ENCODE results near the gene EXOSC1. TPM values are rescaled to one million over a fixed set of nuclear protein-coding genes. Genes with fewer than 3 reads are reported as not detected.
A peak's percentile ranks its signal among the peaks of the same experiment; 100 is the strongest.

The EXOSC1 gene
- total and polyA plus RNA-seq, 4 donors, result 11.2 to 25.9 (median 14.5) TPM

DNA sequence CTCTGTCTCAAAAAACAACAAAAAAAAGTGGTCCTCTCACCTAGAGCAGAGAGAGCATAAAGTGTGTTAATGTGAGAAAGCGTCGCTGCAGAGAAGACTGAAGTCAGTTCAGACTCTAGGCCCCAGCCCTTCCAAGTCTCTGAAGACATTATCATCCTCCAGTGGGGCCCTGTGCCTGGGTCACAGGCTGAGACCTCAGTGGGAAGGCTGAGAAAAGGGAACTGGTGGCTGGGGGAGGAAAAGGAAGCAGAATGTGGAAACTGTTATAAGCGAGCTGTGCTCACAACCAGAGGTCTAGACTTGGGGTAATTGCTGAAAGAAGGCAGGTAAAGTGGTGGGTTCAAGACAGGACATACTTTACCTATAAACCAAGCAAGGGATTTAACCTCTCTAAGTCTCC, 39.7 kb downstream of the EXOSC1 start:
- H3K27me3 ChIP-seq (ENCODE audit: control insufficient read depth in 4 of 4, insufficient read depth in 4 of 4, low read length in 3 of 4), result no peaks in the 10 kb centered on the region
- H3K27ac ChIP-seq (ENCODE audit: low read depth in 1 of 2, low read length in 2 of 2), result peak overlapping the region; percentile 20 to 28
- H3K4me3 ChIP-seq (ENCODE audit: low read depth in 1 of 3, low read length in 3 of 3), result no peak overlapping the region
- H3K9me3 ChIP-seq (ENCODE audit: control insufficient read depth in 4 of 4, low read length in 3 of 4), result no peaks in the 10 kb centered on the region
- peaks cover 0 to 7% (median 4%) of the 10 kb centered on the region in 4 donors for H3K4me1 ChIP-seq (ENCODE audit: control insufficient read depth in 4 of 4, insufficient read depth in 4 of 4, low read length in 3 of 4)
- DNase-seq (ENCODE audit: low spot score), result no peak
- WGBS, result 84% methylated on average over 3 of the region's 3 CpGs
- H3K36me3 ChIP-seq (ENCODE audit: control insufficient read depth in 4 of 4, insufficient read depth in 3 of 4, low read depth in 1 of 4, low read length in 3 of 4), result no peaks in the 10 kb centered on the region
- TF ChIP-seq, protein P1, sequence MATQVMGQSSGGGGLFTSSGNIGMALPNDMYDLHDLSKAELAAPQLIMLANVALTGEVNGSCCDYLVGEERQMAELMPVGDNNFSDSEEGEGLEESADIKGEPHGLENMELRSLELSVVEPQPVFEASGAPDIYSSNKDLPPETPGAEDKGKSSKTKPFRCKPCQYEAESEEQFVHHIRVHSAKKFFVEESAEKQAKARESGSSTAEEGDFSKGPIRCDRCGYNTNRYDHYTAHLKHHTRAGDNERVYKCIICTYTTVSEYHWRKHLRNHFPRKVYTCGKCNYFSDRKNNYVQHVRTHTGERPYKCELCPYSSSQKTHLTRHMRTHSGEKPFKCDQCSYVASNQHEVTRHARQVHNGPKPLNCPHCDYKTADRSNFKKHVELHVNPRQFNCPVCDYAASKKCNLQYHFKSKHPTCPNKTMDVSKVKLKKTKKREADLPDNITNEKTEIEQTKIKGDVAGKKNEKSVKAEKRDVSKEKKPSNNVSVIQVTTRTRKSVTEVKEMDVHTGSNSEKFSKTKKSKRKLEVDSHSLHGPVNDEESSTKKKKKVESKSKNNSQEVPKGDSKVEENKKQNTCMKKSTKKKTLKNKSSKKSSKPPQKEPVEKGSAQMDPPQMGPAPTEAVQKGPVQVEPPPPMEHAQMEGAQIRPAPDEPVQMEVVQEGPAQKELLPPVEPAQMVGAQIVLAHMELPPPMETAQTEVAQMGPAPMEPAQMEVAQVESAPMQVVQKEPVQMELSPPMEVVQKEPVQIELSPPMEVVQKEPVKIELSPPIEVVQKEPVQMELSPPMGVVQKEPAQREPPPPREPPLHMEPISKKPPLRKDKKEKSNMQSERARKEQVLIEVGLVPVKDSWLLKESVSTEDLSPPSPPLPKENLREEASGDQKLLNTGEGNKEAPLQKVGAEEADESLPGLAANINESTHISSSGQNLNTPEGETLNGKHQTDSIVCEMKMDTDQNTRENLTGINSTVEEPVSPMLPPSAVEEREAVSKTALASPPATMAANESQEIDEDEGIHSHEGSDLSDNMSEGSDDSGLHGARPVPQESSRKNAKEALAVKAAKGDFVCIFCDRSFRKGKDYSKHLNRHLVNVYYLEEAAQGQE (IDR thresholded peaks at IDR 0.05), result no peak
- TF ChIP-seq, protein P2, sequence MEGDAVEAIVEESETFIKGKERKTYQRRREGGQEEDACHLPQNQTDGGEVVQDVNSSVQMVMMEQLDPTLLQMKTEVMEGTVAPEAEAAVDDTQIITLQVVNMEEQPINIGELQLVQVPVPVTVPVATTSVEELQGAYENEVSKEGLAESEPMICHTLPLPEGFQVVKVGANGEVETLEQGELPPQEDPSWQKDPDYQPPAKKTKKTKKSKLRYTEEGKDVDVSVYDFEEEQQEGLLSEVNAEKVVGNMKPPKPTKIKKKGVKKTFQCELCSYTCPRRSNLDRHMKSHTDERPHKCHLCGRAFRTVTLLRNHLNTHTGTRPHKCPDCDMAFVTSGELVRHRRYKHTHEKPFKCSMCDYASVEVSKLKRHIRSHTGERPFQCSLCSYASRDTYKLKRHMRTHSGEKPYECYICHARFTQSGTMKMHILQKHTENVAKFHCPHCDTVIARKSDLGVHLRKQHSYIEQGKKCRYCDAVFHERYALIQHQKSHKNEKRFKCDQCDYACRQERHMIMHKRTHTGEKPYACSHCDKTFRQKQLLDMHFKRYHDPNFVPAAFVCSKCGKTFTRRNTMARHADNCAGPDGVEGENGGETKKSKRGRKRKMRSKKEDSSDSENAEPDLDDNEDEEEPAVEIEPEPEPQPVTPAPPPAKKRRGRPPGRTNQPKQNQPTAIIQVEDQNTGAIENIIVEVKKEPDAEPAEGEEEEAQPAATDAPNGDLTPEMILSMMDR (IDR thresholded peaks at IDR 0.05; ENCODE audit: low read depth, low read length, missing input control), result no peak
- TF ChIP-seq TAF1 (conservative IDR thresholded peaks at IDR 0.05) (no peak), YY1 (IDR thresholded peaks at IDR 0.05) (no peak), EGR1 (IDR thresholded peaks at IDR 0.05; ENCODE audit: low read depth in 2 of 2) (no peak), SP1 (IDR thresholded peaks at IDR 0.05) (no peak), FOXA2 (IDR thresholded peaks at IDR 0.05) (no peak)
- TF ChIP-seq, protein P3, sequence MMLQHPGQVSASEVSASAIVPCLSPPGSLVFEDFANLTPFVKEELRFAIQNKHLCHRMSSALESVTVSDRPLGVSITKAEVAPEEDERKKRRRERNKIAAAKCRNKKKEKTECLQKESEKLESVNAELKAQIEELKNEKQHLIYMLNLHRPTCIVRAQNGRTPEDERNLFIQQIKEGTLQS (IDR thresholded peaks at IDR 0.05), result no peak
- TF ChIP-seq, protein P4, sequence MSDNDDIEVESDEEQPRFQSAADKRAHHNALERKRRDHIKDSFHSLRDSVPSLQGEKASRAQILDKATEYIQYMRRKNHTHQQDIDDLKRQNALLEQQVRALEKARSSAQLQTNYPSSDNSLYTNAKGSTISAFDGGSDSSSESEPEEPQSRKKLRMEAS (IDR thresholded peaks at IDR 0.05), result no peak
- TF ChIP-seq, protein P5, sequence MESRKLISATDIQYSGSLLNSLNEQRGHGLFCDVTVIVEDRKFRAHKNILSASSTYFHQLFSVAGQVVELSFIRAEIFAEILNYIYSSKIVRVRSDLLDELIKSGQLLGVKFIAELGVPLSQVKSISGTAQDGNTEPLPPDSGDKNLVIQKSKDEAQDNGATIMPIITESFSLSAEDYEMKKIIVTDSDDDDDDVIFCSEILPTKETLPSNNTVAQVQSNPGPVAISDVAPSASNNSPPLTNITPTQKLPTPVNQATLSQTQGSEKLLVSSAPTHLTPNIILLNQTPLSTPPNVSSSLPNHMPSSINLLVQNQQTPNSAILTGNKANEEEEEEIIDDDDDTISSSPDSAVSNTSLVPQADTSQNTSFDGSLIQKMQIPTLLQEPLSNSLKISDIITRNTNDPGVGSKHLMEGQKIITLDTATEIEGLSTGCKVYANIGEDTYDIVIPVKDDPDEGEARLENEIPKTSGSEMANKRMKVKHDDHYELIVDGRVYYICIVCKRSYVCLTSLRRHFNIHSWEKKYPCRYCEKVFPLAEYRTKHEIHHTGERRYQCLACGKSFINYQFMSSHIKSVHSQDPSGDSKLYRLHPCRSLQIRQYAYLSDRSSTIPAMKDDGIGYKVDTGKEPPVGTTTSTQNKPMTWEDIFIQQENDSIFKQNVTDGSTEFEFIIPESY (IDR thresholded peaks at IDR 0.05), result no peak
- H3K9ac ChIP-seq (ENCODE audit: low read depth in 1 of 2, low read length in 2 of 2), result no peak overlapping the region

DNA sequence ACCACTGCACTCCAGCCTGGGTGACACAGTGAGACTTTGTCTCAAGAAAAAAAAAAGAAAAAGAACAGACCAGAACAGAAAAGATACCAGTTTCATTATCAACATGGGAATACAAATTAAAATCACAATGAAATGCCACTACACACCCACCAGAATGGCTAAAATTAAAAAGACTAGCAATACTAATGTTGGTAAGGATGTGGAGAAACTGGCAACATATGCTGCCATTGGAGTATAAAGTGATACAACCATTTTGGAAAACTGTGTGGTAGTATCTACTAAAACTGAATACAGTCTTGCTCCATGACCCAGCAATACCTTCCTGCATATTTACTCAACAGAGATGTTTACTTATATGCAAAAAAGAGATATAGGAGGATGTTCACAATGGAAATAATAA, 41.8 kb downstream of the EXOSC1 start:
- H3K27me3 ChIP-seq (ENCODE audit: control insufficient read depth in 4 of 4, insufficient read depth in 4 of 4, low read length in 3 of 4), result no peaks in the 10 kb centered on the region
- H3K9ac ChIP-seq (ENCODE audit: low read depth in 1 of 2, low read length in 2 of 2), result no peak overlapping the region
- no peaks in the 10 kb centered on the region for H3K9me3 ChIP-seq (ENCODE audit: control insufficient read depth in 4 of 4, low read length in 3 of 4)
- H3K4me1 ChIP-seq (ENCODE audit: control insufficient read depth in 4 of 4, insufficient read depth in 4 of 4, low read length in 3 of 4), result peaks cover 6 to 18% (median 9%) of the 10 kb centered on the region in 4 donors
- no peaks in the 10 kb centered on the region for H3K36me3 ChIP-seq (ENCODE audit: control insufficient read depth in 4 of 4, insufficient read depth in 3 of 4, low read depth in 1 of 4, low read length in 3 of 4)
- TF ChIP-seq, protein P4 (IDR thresholded peaks at IDR 0.05), result no peak
- TF ChIP-seq YY1 (IDR thresholded peaks at IDR 0.05), result no peak
- no peak for TF ChIP-seq FOXA2 (IDR thresholded peaks at IDR 0.05)
- TF ChIP-seq, protein P1 (IDR thresholded peaks at IDR 0.05), result no peak
- TF ChIP-seq EGR1 (IDR thresholded peaks at IDR 0.05; ENCODE audit: low read depth in 2 of 2), result no peak
- TF ChIP-seq FOXA1 (IDR thresholded peaks at IDR 0.05), result no peak
- TF ChIP-seq, protein P5 (IDR thresholded peaks at IDR 0.05), result no peak
- TF ChIP-seq RXRA (IDR thresholded peaks at IDR 0.05), result no peak
- TF ChIP-seq, protein P2 (IDR thresholded peaks at IDR 0.05; ENCODE audit: low read depth, low read length, missing input control), result no peak
- no peak for DNase-seq (ENCODE audit: low spot score)
- H3K27ac ChIP-seq (ENCODE audit: low read depth in 1 of 2, low read length in 2 of 2), result no peak overlapping the region
- no peak overlapping the region for H3K4me3 ChIP-seq (ENCODE audit: low read depth in 1 of 3, low read length in 3 of 3)

Measured in liver (tissue), 9 donors.